Hepatocyte (in vitro differentiated cells): Measurements from ENCODE around the gene TLR1.

Source experiments
- EZH2phosphoT487 ChIP-seq: fragments of 200-600 bp; sonication (generic); IDR thresholded peaks from one replicate; pipeline ENCODE4 v1.6.1; 2018; ENCODE audit warnings: antibody characterized with exemption, mild to moderate bottlenecking, low read depth, moderate library complexity; ENCODE audit not compliant: unreplicated experiment, severe bottlenecking
- TF ChIP-seq, protein P1 (sequence below): fragments of 200-600 bp; sonication (generic); IDR thresholded peaks from 2 replicates; pipeline ENCODE4 v1.5.1; 2016; ENCODE audit warnings: antibody characterized with exemption, mild to moderate bottlenecking; ENCODE audit not compliant: poor library complexity

DNA sequence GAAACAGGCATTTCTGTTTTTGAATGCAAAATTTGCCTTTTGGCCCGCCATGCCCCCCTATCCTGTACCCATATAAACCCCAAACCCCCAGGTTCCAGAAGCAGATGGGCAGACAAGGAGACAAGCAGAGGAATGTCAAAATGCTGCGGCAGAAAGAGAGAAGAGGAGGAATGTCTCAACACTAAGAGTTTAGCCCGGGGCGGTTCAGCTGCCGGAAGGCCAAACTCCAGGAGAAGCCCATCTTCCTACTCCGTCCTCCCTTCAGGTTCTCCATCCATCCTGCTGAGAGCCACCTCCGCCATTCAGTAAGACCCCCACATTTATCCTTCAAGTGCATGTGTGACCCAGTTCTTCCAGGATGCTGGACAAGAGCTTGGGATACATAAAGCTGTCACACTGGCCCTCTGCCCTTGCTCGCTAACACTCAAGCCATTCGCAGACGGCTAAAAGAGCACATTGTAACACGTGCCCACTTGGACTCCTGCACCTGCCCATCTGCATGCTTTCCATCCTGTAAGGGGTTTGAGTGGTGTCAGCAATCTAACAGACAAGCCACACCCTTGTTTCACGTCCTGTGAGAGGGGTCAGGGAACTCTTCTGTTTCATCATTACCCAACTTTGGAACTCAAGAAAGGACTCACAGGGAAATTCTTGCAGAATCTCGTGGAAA is 53.1 kb downstream of the TLR1 start:
- TF ChIP-seq, protein P1, sequence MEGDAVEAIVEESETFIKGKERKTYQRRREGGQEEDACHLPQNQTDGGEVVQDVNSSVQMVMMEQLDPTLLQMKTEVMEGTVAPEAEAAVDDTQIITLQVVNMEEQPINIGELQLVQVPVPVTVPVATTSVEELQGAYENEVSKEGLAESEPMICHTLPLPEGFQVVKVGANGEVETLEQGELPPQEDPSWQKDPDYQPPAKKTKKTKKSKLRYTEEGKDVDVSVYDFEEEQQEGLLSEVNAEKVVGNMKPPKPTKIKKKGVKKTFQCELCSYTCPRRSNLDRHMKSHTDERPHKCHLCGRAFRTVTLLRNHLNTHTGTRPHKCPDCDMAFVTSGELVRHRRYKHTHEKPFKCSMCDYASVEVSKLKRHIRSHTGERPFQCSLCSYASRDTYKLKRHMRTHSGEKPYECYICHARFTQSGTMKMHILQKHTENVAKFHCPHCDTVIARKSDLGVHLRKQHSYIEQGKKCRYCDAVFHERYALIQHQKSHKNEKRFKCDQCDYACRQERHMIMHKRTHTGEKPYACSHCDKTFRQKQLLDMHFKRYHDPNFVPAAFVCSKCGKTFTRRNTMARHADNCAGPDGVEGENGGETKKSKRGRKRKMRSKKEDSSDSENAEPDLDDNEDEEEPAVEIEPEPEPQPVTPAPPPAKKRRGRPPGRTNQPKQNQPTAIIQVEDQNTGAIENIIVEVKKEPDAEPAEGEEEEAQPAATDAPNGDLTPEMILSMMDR: no peak
- TF ChIP-seq EZH2phosphoT487: no peak
